ENCODE data around the gene CPVL. TPM values are rescaled to one million over a fixed set of nuclear protein-coding genes. Genes with fewer than 3 reads are reported as not detected.

CPVL gene
- total RNA-seq, 2 donors from 2014 or later: 32.4 to 53.3 TPM

DNA sequence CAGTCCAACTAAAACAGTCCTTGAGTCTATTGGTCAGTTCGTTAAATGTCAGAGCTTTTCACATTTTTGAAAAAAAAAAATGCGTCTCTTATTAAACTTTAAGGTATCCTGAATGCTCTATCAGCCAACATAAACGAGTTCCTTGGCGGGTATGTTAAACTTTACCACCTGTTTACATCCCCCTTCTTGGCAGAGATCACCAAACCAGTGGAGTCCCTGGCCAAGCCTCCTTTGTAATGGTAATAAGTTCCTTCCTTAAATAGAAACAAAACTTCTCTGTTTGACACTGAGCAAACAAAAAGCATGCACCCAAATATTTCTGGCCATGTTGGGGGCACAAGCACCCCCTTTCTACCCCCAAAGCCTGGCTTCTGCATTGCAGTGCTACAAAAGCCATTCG lies 191.4 kb downstream of the CPVL start:
- Histone ChIP-seq H3K9me3 (ENCODE audit: control insufficient read depth, low read length) (no peaks in the 10 kb centered on the region), H3K27ac (ENCODE audit: low read depth, low read length) (no peak overlapping the region), H3K36me3 (ENCODE audit: control insufficient read depth, insufficient read depth, low read length) (no peaks in the 10 kb centered on the region), H3K27me3 (ENCODE audit: control insufficient read depth, insufficient read depth, low read length, poor library complexity, severe bottlenecking) (peaks cover 28% of the 10 kb centered on the region), H3K9ac (ENCODE audit: extremely low read depth, low read length, poor library complexity, severe bottlenecking) (no peak overlapping the region), H3K4me3 (ENCODE audit: low read length) (no peak overlapping the region), H3K4me1 (ENCODE audit: control insufficient read depth, insufficient read depth, low read length) (no peaks in the 10 kb centered on the region)
- peaks cover 62% of the 10 kb centered on the region for H3K27me3 Mint-ChIP-seq (ENCODE audit: insufficient read depth)
- no peaks in the 10 kb centered on the region for H3K9me3 Mint-ChIP-seq
- no peak for TF ChIP-seq CTCF (conservative IDR thresholded peaks at IDR 0.05)
- H3K4me3 Mint-ChIP-seq: peak overlapping the region; percentile 60
- WGBS, 2 experiments (ENCODE audit: insufficient coverage in 1 of 2, insufficient read length in 1 of 2): 85 to 91% methylated on average over 4 to 5 of the region's 5 CpGs
- no peak for DNase-seq
- H3K4me1 Mint-ChIP-seq: peaks cover 15% of the 10 kb centered on the region
- H3K27ac Mint-ChIP-seq: no peak overlapping the region
- no peaks in the 10 kb centered on the region for H3K36me3 Mint-ChIP-seq (ENCODE audit: low read depth)

DNA sequence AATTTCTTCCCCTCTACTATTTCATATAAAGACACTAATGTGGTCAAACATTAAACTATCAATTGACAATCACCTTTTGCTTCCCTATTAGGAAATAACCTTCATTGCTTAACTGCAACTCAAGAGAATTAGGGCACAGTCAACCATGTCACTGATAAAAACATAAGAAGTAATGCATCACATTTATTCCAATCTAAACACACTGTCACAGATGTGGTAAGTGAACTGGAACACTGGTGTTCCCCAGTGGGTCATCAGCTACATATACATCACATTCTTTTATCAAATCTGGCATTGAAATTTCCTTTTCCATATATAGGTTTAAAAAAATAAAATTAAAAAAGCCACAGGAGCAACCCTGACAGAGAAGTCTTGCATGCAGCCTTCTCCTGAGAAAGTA lies 191.9 kb downstream of the CPVL start:
- Mint-ChIP-seq H3K9me3 (peaks cover 1% of the 10 kb centered on the region), H3K4me3 (no peak overlapping the region), H3K27ac (no peak overlapping the region), H3K27me3 (ENCODE audit: insufficient read depth) (peaks cover 60% of the 10 kb centered on the region), H3K36me3 (ENCODE audit: low read depth) (no peaks in the 10 kb centered on the region), H3K4me1 (peaks cover 15% of the 10 kb centered on the region)
- Histone ChIP-seq H3K9ac (ENCODE audit: extremely low read depth, low read length, poor library complexity, severe bottlenecking) (no peak overlapping the region), H3K9me3 (ENCODE audit: control insufficient read depth, low read length) (no peaks in the 10 kb centered on the region), H3K4me3 (ENCODE audit: low read length) (no peak overlapping the region), H3K27me3 (ENCODE audit: control insufficient read depth, insufficient read depth, low read length, poor library complexity, severe bottlenecking) (peaks cover 28% of the 10 kb centered on the region), H3K36me3 (ENCODE audit: control insufficient read depth, insufficient read depth, low read length) (no peaks in the 10 kb centered on the region), H3K27ac (ENCODE audit: low read depth, low read length) (no peak overlapping the region), H3K4me1 (ENCODE audit: control insufficient read depth, insufficient read depth, low read length) (no peaks in the 10 kb centered on the region)
- no peak for TF ChIP-seq CTCF (conservative IDR thresholded peaks at IDR 0.05)
- no peak for DNase-seq

DNA sequence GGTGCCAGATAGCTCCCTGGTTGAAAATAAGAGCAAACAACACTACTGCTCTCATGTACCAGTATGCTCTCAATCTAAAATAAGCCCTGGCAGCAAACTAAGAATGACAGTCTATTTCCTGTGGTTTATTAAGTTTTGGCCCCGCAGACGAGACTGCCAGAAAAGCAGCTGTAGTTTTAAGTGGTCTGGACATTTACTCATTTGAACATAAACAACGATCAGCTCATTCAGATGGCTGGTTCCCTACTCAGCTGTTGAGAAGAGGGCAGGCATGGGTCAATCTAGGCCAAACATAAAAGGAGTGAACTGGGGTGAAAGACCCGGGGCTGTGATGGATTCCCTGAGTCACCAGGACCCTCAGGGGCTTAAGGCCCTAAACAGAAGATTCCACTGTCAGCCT lies 192.7 kb downstream of the CPVL start:
- no peak for DNase-seq
- H3K9ac ChIP-seq (ENCODE audit: extremely low read depth, low read length, poor library complexity, severe bottlenecking): no peak overlapping the region
- no peaks in the 10 kb centered on the region for H3K36me3 ChIP-seq (ENCODE audit: control insufficient read depth, insufficient read depth, low read length)
- Mint-ChIP-seq H3K27ac (no peak overlapping the region), H3K4me1 (peaks cover 8% of the 10 kb centered on the region), H3K4me3 (no peak overlapping the region), H3K27me3 (ENCODE audit: insufficient read depth) (peaks cover 54% of the 10 kb centered on the region), H3K36me3 (ENCODE audit: low read depth) (no peaks in the 10 kb centered on the region), H3K9me3 (peaks cover 2% of the 10 kb centered on the region)
- TF ChIP-seq CTCF (conservative IDR thresholded peaks at IDR 0.05): no peak
- H3K9me3 ChIP-seq (ENCODE audit: control insufficient read depth, low read length): no peaks in the 10 kb centered on the region
- H3K27me3 ChIP-seq (ENCODE audit: control insufficient read depth, insufficient read depth, low read length, poor library complexity, severe bottlenecking): peaks cover 21% of the 10 kb centered on the region
- peak overlapping the region; percentile 30 for H3K27ac ChIP-seq (ENCODE audit: low read depth, low read length)
- 76 to 92% methylated on average over 3 to 4 of the region's 4 CpGs for WGBS, 2 experiments (ENCODE audit: insufficient coverage in 1 of 2, insufficient read length in 1 of 2)
- no peaks in the 10 kb centered on the region for H3K4me1 ChIP-seq (ENCODE audit: control insufficient read depth, insufficient read depth, low read length)
- no peak overlapping the region for H3K4me3 ChIP-seq (ENCODE audit: low read length)

Other genes with a start within 250 kb of the CPVL start
- gene TRIL, start 188.2 kb downstream of the CPVL start, total RNA-seq: 1 to 10 TPM; 1.6 to 3.3 TPM
- gene CHN2, start 48.2 kb upstream of the CPVL start, total RNA-seq: 10 to 100 TPM; 14.0 to 14.1 TPM